Erythroblast (primary cell): Measurements from ENCODE around the gene SNX5.

ENCODE experiments used
- GATA1 ChIP-seq: IDR thresholded peaks from 2 replicates; pipeline ENCODE4 v1.6.1; 2011; ENCODE audit warnings: low read depth, mild to moderate bottlenecking, control low read depth, low read length, moderate library complexity
- POLR2A ChIP-seq: IDR thresholded peaks from 2 replicates; pipeline ENCODE4 v1.6.1; 2011; ENCODE audit warnings: mild to moderate bottlenecking, low read length

DNA sequence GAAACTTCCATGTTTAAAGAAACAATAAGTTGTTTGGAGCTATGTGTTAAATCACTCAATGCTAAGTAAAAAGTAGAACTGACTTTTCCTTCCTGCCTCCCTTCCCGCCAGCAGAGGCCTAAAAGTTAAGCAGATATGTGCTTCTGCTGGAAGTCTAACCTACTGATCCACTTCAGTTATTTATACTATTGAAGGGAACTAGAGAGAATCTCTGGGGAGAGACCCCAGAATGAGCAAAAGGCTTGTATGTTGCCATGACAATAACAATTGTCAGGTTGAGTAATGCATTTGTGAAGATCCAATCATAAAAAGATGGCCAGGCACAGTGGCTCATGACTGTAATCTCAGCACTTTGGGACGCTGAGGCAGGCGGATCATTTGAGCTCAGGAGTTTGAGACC is 25.0 kb upstream of the SNX5 start:
- TF ChIP-seq POLR2A: no peak
- no peak for TF ChIP-seq GATA1
